NCI-H2227 treated with DMSO at 0.1 percent for 48 hours (cell line): ENCODE measurements around the gene ASPSCR1.

Experiments used
- DNase-seq: peaks from one replicate; lab custom pipeline; 2025; lab: John Stamatoyannopoulos, UW

ASPSCR1 gene

DNA sequence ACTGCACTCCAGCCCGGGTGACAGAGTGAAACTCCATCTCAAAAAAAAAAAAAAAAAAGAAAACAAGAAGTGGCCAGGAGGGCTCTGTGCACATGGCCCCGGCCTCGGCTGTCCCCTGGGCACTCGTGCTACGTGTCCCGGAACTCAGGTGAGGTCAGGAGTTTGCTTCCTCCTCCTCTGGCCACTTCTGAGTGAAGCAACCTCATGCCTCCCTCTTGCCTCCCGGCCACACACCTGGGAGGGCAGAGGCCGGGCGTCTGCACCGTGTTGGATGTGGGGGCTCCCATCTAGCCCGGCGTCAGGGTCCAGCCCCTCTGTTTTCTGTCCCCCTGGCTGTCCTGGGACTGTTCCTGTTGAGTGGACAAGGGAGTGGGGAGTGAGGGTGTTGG lies 22.2 kb downstream of the ASPSCR1 start:
- DNase-seq, result no peak

DNA sequence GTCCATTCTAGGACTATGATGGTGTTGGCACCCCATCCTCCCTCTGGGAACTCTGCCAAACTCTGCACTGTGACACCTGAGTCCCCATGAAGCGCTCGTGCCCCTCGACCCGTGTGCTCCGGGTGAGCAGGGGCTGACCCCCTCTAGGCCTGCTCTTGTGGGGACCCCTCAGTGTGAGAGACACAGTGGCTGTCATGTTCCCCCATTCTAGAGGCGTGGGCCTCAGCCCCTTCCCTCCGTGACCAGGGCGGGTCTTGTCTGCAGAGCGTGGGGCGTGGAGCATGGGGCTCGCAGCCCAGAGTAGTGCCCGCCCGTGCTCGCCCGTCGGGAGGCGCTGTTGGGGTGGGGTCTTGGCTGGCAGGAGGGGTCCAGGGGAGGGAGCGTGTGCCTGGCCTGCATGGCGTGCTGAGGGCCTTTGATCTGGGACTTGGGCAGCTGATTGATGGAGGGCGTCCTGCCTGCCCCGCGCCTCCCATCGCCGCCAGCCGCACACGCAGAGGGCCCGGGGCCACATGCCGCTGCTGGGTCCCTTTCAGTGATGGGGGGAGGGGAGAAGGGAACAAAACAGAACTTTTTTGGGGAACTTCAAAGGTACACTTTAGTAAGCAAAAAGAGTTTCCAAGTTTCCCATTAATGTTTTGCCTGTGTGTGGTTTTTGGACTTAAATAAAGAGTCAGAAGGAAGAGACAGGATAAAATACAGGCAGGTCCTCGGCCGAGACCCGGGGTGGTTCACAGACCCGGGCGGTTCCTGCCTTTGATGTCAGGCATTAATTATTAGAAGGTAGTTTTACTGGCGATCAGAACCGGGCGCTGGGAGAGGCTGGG lies 22.8 kb downstream of the ASPSCR1 start:
- no peak for DNase-seq

DNA sequence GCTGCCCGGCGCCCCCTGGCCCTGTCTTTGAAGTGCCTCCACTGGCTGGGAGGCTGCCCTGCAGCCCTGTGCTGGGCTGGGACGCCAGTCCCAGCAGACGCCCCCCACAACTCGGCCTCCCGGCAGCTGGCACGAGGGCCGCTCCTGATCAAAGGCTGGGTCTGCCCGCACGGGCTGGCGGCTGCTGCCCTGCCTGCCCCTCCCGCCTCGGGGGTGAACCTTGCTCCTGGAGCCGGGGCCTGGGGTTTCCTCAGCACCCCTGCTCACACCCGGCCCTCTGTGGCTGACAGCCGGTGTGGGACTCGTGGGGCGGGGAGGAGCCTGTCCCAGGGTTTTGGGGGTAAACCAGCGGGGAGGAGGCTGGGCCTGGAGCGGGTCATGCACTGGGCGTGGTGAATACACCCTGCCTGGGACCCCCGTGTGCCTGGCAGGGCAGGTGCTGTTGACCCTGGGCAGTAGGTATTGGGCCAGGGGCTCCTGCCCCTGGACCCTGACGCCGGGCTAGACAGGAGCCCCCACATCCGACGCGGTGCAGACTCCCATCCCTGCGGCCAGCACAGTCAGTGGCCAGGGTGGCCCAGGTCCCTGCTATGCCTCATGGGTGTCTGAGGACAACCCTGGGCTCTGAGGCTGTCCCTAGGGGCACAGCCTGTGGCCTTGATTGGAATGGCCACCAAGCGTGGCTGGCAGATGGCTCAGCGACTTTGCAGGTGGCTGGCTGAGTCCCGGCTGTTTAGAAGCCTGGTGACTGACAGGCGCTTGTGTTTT lies 23.6 kb downstream of the ASPSCR1 start:
- DNase-seq, result no peak

DNA sequence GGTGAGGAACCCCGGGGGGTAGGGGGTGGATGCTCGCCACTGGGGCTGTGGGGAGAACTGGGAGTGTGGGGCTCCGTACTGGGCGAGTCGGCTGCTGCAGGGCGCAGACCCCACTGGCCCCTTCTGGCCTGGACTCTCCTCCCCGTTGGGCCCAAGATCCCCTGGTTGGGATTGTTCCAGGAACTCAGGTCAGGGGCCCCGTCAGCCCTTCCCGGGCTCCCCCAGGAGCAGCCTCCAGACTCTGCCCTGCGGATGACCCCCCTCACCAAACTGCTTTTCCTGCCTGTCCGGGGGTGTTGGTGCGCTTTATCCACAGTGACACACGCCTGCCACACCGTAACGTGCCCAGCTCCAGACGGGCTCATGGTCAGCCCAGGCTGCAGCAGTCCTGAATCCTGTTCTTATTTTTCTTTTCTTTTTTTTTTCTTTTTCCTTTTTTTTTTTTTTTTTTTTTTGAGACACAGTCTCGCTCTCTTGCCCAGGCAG lies 24.2 kb downstream of the ASPSCR1 start:
- DNase-seq, result no peak

DNA sequence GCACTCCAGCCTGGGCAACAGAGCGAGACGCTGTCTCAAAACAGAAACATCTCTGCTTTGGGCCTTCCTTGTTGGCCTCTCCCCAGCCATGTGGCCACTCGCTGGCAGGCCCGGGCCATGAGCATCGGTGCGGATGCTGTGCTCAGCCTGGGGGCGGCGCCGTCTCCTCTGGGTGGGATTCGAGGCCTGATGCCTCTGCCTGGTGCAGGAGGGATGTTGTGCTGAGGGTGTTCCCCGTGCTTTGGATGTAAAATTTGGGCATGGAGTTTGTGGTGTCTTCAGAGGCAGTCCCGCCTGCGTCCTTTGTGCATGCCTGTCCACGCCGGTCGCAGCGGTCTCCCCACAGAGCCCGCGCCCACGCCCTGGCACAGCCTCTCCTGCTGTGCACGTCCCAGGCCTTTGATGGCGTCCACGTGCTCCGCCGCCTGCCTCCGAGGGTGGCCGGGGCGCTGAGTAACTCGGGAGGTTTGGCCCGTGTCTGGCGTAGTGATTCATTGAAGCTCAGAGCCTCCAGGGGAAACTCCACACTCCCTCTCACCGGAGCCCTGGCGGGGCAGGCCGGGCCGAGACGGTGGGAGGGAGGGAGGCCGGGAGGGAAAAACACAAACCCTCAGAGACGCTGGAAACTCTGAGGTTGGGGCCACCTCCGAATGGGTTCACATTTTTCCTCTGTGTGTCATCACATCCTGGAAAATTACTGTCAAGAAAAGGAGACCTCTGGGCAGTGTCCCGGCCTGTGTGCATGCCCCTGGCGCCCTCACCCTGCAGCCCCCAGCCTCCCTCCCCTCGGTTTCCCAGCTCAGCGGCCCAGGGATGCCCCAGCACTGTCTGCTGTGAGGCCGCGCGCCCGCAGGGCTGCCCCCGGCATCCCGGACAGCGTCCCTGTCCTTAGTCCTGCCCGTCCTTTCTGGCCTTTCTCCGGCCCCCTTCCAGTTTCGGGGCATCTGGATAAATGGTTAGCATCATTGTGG lies 26.3 kb downstream of the ASPSCR1 start:
- DNase-seq, result no peak

DNA sequence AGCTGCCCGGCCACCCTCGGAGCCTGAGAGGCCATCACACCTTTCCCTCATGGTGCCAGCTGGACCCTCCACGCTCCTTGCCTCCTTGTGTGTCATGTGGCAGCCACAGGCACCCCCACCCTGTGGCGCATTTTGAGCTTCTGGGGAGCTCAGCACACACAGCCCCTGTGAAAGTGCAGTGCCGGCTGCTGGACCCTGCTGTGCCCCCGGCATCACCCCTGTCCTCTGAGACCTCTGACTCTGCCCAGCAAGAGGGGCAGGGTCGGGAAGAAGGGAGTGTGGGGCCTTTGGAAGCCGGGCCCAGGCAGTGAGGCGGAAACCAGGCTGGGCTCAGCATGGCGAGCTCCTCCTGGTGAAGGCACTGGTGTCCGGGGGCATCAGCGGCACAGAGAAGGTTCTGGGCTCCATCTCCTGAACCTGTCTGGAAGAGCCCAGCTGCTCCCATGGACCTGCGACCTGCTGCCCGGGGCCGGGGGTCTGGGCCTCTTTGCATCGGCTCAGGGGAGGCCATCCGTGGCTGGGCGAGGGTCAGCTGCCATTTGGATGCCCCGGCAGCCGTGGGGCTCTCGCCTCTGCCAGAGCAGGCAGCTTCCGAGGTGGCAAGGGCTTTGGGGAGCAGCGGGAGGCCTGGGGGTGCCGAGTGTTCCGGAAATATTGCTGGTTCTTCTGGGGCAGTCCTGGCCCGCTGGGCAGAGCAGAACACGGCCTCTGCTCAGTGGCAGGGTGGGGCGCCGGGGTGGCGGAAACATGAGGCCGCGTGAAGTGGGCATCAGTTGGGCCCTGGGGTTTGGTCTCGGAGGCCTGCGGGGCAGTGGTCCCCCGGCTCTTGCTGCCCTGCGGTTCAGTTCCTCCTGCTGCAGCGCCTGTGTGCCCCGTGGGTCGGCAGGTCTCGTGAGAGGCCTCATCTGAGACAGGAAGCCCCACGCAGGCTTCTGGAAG lies 27.4 kb downstream of the ASPSCR1 start:
- no peak for DNase-seq

DNA sequence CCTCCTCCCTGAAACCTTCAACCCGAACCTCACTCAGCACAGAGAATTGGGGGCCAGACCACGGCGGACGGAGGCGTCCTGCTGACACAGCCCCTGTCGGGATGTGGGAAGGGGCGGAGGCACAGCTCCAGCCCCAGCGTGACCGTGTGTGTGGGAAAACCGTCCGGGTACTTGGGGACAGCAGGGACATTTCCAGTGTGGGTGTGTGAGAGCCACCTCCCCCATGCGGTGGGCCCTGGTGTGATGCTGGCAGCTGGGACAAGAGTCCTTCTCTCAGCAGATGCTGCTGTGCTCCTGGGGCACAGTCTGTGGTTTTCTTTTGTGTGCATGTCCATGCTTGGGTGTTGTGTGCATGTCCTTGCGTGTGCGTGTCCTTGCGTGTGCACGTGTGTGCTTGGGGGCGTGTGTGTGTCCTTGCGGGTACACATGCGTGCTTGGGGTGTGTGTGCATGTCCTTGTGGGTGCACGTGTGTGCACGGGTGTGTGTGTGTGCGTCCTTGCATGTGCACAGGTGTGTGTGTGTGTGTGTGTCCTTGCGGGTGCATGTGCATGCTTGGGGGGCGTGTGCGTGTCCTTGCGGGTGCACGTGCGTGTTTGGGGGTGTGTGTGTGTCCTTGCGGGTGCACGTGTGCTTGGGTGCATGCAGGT lies 28.4 kb downstream of the ASPSCR1 start:
- no peak for DNase-seq

DNA sequence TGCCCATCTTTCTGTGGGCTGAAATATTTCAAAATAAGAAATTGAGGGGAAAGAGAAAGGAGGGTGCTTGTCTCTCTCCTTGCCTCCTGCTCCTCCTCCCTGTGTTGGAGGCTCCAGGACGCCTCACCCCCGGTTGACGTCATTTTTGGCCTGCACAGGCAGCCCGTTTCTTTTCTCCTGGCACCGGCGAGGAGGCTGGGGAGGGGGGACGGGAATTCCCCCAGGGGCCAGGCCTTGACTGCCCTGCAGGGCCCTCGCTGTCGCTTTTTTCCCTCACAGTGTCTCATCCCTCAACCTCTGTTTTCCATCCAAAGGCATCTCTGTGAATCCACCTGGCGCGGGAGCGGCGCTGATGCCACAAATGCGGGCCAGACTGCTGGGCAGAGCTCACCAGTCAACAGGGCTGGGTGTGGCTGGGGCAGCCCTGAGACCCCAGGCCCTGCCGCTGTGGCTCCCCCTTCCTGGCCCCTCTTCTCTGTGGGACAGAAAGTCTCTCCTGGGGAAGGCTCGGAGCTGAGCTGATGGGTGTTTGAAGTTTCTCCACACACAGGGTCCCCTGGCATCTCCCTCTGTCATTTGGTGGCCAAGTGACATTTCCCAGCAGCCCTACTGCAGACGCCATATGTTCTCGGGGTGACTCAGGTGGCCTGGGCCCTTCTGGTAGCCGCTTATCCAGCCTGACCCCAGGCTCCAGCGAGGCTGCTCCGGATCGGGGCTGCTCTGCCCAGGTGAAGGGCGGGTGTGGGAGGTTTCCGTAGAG lies 29.2 kb downstream of the ASPSCR1 start:
- no peak for DNase-seq

DNA sequence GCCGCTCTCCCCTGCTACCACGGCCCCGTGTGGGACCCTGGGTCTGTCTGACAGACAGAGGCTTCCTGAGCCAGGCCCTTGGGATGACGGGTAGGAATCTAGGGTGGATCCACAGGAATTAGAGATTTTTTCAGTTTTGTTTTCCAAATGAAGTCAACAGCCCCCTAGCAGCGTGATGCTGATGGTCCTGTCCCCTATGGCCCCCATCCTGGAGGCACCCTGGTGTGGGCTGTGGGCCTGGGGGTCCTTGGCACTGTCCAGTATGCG lies 29.7 kb downstream of the ASPSCR1 start:
- DNase-seq, result no peak

DNA sequence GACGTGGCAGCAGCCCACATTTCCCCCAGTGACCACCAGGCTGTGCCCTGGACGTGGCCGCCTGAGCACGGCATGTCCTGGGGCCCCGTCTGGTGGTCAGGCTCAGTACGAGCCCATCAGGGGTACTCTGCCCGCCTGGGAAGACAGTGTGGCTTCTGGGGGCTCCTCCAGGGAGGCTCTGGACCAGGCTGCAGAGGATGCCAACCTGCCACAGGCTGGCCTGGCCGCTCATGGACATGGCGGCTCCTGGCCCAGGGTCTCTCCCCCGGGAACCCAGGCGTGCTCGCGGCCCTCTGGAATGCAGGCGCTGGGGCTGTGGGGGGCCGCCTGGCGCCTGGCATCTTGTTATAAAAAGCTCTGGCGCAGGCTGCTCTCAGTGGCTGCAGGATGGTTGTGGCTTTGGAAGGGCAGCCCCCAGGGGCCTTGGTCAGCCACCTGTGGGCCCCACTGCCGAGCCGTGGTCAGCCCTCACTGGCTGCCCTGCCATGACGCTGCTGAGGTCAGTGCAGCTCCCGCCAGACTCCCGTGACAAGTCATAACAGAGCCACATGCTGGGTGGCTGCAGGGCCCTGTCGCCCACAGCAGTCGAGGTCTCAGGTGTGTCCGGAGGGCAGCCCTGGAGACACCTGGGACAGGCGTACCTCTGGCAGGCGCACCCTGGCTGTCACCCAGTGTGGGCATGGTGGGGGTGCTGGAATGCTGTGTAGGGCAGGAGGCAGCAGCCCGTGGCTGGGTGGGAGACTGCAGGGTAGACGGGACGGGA lies 30.2 kb downstream of the ASPSCR1 start:
- DNase-seq, result no peak

DNA sequence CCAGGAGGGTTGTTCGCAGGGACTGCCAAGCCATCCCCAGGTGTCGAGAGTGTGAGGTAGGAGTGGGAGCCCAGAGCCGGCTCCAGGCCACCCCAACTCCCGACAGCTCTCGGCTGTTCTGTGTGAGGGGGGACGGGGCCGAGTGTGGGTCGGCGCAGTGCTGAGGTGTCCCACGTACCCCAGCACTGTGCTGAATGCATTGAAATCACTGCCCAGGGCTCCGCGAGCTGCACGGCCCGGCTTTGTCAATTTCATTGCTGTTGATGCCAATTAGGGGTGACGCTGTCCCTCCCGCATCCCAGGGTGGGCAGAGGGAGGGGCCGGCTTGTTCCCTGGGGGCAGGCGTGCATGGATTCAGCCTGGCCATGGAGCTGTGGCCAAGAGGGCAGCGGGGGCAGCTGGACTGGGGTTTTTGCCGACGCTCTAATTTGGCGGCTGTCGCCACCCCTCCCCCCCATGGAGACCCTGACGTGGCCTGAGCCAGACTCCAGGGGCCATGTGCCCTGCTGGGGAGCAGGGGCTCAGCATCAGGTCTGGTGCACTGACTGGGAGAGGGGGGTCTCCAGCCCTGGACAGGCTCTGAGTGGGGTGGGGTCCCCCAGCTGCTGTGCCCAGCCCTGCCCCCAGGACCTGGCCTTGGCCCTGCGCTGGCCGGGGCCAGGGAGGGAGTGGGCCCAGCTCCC lies 31.0 kb downstream of the ASPSCR1 start:
- DNase-seq, result no peak

DNA sequence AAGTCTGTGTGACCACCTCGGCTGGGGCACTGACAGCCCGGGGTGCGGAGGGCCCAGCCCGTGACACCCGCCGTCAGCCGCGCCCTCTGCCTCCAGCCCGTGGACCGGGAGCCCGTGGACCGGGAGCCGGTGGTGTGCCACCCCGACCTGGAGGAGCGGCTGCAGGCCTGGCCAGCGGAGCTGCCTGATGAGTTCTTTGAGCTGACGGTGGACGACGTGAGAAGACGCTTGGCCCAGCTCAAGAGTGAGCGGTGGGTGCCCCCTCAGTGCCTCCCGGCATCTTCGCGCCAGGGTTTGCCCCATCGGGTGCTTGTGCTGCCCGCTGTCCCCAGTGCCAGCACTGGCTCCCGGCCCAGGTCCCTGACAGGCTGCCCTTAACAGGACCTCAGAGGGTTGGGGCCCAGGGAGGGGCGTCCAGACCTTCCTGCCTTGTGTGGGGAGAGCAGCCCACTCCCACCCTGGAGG lies 31.5 kb downstream of the ASPSCR1 start:
- DNase-seq, result no peak

DNA sequence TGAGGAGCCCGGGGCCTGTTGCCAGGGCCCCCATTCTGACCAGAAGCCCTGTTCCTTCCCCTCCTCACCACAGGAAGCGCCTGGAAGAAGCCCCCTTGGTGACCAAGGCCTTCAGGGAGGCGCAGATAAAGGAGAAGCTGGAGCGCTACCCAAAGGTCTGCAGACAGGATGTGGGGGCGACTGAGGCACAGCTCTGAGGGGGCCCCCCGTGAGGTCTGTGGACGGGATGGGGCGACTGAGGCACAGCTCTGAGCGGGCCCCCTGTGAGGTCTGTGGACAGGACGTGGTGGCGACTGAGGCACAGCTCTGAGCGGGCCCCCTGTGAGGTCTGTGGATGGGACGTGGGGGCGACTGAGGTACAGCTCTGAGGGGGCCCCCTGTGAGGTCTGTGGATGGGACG lies 32.0 kb downstream of the ASPSCR1 start:
- no peak for DNase-seq

DNA sequence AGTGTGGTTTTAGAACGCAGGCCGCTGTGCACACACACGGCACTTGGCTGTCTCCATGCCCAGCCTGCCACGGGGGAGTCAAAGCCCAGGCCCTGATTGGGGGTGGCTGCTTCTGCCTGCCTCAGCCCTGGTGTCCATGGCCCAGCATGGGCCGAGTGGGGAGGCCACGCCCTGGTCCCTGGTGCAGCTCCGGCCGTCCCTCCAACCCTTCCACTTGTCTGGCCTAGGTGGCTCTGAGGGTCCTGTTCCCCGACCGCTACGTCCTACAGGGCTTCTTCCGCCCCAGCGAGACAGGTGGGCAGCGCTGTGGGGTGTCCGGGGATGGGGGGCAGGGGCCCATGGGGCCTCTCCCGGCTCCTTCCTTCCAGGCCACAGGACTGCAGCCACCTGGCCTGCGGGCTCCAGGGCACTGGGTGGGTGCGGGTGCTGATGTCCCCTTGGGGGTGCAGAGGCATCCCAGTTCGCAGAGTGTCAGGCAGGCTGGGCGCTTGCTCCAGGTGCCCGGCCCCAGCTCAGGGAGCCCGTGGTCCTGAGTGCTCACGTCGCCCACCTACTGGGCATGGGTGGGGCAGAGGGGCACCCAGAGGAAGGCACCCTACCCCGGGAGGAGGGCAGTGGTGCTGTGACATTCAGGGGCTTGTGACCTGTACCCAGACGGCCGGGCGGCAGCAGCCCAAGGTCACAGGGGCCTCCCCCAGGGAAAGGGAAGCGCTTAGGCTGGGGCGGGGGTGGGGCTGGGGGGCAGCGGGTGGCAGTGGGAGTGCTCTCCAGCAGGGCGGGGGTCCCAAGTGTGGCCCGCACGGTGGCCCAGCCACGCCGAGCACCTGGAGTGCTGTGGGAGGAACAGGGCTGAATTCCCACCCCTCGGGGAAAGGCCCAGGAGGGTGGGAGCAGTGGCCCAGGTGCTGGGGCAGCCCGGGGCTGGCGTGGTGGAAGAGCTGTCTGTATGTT lies 33.4 kb downstream of the ASPSCR1 start:
- DNase-seq, result no peak

DNA sequence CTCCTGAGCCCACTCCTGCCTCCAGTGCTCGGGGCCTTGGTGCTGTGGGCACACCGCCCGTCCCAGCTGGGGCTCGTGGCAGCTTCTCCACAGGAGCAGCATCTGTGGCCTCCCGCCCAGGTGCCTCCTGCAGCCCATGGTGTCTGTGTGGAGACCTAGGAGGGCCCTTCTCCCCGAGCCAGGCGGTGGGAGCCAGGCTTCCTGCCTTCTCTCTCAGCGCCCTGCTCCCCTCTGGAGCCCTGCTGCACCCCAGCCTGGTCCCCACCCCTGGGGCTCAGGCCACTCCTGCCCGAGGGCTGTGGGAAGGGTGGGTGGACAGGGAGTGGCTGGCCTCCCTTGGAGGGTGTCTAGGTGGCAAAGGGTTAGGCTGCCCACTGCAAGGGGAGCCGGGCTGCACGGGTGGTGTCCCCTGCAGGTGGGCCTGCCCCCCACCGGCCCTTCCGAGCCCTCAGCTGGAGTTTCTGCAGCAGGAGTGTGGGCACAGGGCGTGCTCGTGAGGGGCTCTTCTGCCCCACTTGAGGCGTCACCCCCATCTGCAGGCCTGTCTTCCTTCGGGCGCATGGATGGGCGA lies 34.3 kb downstream of the ASPSCR1 start:
- DNase-seq, result no peak

DNA sequence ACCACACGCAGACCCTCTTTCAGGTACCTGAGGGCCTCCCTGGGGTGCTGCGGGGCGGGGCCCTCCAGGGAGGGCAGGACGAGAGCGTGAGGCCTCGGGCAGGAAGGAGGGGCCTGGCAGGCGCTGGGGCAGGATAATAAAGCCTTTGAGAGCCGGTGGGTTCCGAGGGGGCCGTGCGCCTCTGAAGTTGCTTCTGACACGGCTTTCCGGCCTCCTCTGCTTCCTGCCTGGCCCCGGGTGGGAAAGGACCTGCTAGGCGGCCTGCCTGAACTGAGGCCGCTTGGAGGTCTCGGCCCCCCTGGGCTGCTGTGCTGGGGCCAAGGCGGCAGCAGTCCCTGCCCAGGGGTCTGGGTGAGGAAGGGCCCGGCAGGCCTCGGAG lies 34.8 kb downstream of the ASPSCR1 start:
- DNase-seq, result no peak
